GM12878 (cell line): ENCODE measurements around the gene HSF2BP. TPM values are rescaled to one million over a fixed set of nuclear protein-coding genes. Genes with fewer than 3 reads are reported as not detected.
"Not testable (repeated sequence)": the region's sequence is repeated elsewhere in the genome, so short reads cannot be mapped to it uniquely, and the experiment has no call there.

Experiments
- ATAC-seq: fragments of 200-7000 bp; cut with Tn5 transposase; 3 replicates; pipeline ENCODE4 v1.9.1; 2020; ENCODE audit warnings: mild to moderate bottlenecking, moderate library complexity
- BruUV-seq: library from RNA; stranded (reverse); fragments of 400-500 nt; replicated peaks from 2 replicates; lab custom pipeline; 2021; lab: Mats Ljungman, UMichigan
- CTCF ChIA-PET: fragments of 300-600 bp; sonication (Branson Sonifier 250); formaldehyde crosslinking; extraction: SDS; loops from one replicate; lab custom pipeline; 2021; ENCODE audit warnings: inconsistent platforms; lab: Yijun Ruan, JAX
- POLR2A ChIA-PET: fragments of 350-600 bp; formaldehyde crosslinking; extraction: SDS; loops from one replicate; lab custom pipeline; 2021; ENCODE audit warnings: inconsistent platforms; lab: Charles Lee
- RAD21 ChIA-PET: fragments of 300-600 bp; sonication (Branson Sonifier 250); formaldehyde crosslinking; loops from one replicate; lab custom pipeline; 2023; ENCODE audit warnings: antibody characterized with exemption; ENCODE audit not compliant: unreplicated experiment; lab: Charles Lee
- SMC1A ChIA-PET: fragments of 300-600 bp; sonication (Branson Sonifier 250); formaldehyde crosslinking; loops from one replicate; lab custom pipeline; 2023; ENCODE audit not compliant: unreplicated experiment, uncharacterized antibody; lab: Charles Lee
- DNase-seq: peaks from one replicate; pipeline ENCODE4 v3.0.0-alpha.2; 2011; ENCODE audit warnings: low read depth, low spot score
- FAIRE-seq: peaks from 3 replicates; lab custom pipeline; 2011; peaks lifted over from hg19 to GRCh38; lab: Jason Lieb, UNC
- H2AFZ ChIP-seq: 2 replicates; pipeline ENCODE4 v1.6.0; 2011; ENCODE audit warnings: low read depth, low read length, control low read depth; ENCODE audit not compliant: control insufficient read depth
- H3K27ac ChIP-seq: 2 replicates; pipeline ENCODE4 v1.5.1; 2011; ENCODE audit warnings: control low read depth; ENCODE audit not compliant: control insufficient read depth, insufficient read depth
- H3K27me3 ChIP-seq, 2 experiments: replicated peaks in 1 of 2; 2 replicates each; pipeline versions ENCODE4 v1.6.0 to v1.6.1; 2011; ENCODE audit warnings: low read length in 1 of 2; ENCODE audit not compliant: control insufficient read depth in 2 of 2, insufficient read depth in 2 of 2
- H3K36me3 ChIP-seq, 2 experiments: 2 replicates each; pipeline ENCODE4 v1.5.1; 2011; ENCODE audit warnings: low read length in 1 of 2; ENCODE audit not compliant: control insufficient read depth in 2 of 2, insufficient read depth in 2 of 2
- H3K4me1 ChIP-seq: 2 replicates; pipeline ENCODE4 v1.6.1; 2011; ENCODE audit warnings: mild to moderate bottlenecking, low read length, moderate library complexity, mixed read lengths; ENCODE audit not compliant: control insufficient read depth, insufficient read depth
- H3K4me2 ChIP-seq: 2 replicates; pipeline ENCODE4 v1.6.0; 2011; ENCODE audit warnings: control low read depth; ENCODE audit not compliant: control insufficient read depth, insufficient read depth
- H3K4me3 ChIP-seq: fragments of 200-600 bp; sonication (generic); 2 replicates; pipeline ENCODE4 v1.5.1; 2016
- H3K79me2 ChIP-seq: 2 replicates; pipeline ENCODE4 v1.6.0; 2011; ENCODE audit warnings: low read length; ENCODE audit not compliant: control insufficient read depth, insufficient read depth
- H3K9ac ChIP-seq: 2 replicates; pipeline ENCODE4 v1.8.0; 2011; ENCODE audit warnings: low read length, control low read depth, mixed read lengths; ENCODE audit not compliant: control insufficient read depth, insufficient read depth
- H3K9me3 ChIP-seq: replicated peaks from 3 replicates; pipeline ENCODE4 v1.5.1; 2011; ENCODE audit warnings: mild to moderate bottlenecking, low read length; ENCODE audit not compliant: control insufficient read depth, insufficient read depth
- H4K20me1 ChIP-seq: 2 replicates; pipeline ENCODE4 v1.6.0; 2011; ENCODE audit not compliant: control insufficient read depth, insufficient read depth
- BRCA1 ChIP-seq: IDR thresholded peaks from 2 replicates; pipeline ENCODE4 v1.6.1; 2011; ENCODE audit warnings: low read depth, low read length, improper control_type of control experiment
- CBX3 ChIP-seq: fragments of 200-600 bp; sonication (generic); IDR thresholded peaks from 2 replicates; pipeline ENCODE4 v1.6.1; 2016; ENCODE audit warnings: low read depth, borderline replicate concordance
- CREB1 ChIP-seq: IDR thresholded peaks from 2 replicates; pipeline ENCODE4 v1.6.1; 2012; ENCODE audit warnings: low read depth, mild to moderate bottlenecking, inconsistent platforms
- EGR1 ChIP-seq, 2 experiments: IDR thresholded peaks; 1 replicate in 1 of 2; 2 replicates in 1 of 2; pipeline ENCODE4 v1.6.1; 2011 to 2012; ENCODE audit warnings: low read depth in 2 of 2, low read length in 2 of 2, borderline replicate concordance in 1 of 2, mild to moderate bottlenecking in 1 of 2, moderate library complexity in 1 of 2
- HDGF ChIP-seq: fragments of 450-650 bp; IDR thresholded peaks from 2 replicates; pipeline ENCODE4 v1.6.1; 2016; ENCODE audit warnings: antibody characterized with exemption
- KLF5 ChIP-seq: fragments of 450-650 bp; IDR thresholded peaks from 2 replicates; pipeline ENCODE4 v1.6.1; 2014; ENCODE audit warnings: mild to moderate bottlenecking; ENCODE audit not compliant: partially characterized antibody
- POLR2AphosphoS2 ChIP-seq: IDR thresholded peaks from 2 replicates; pipeline ENCODE4 v1.6.1; 2011; ENCODE audit warnings: low read depth, mild to moderate bottlenecking, low read length, improper control_type of control experiment, moderate library complexity
- STAT1 ChIP-seq: fragments of 450-650 bp; conservative IDR thresholded peaks from 2 replicates; pipeline ENCODE4 v1.6.1; 2014; ENCODE audit warnings: antibody characterized with exemption, mild to moderate bottlenecking
- WGBS: methylation state at CpG from one replicate; pipeline ENCODE4 v1.1.6; 2016; ENCODE audit warnings: low lambda C conversion rate; ENCODE audit not compliant: insufficient replicate concordance, insufficient coverage; ENCODE audit errors: missing lambda C conversion rate; 5-methylcytosine and 5-hydroxymethylcytosine counted together
- in situ Hi-C: fragments of 300-500 bp; cut with MboI; formaldehyde crosslinking; loops from 9 replicates; pipeline ENCODE4 v1.14.3; 2018; ENCODE audit warnings: mixed read lengths
- intact Hi-C: fragments of 100-400 bp; cut with micrococcal nuclease; formaldehyde crosslinking; loops from one replicate; pipeline ENCODE4 v1.14.2; 2022; ENCODE audit not compliant: unreplicated experiment
- polyA plus RNA-seq, 11 experiments: library from polyadenylated mRNA; depleted of rRNA in 4 of 11; unstranded in 6 of 11; stranded (reverse) in 5 of 11; fragments of >200 nt; fragmentation: Nextera tagmentation in 4 of 11; fragmentation: Illumina TruSeq in 1 of 11; extraction: Ambion mirVana in 4 of 11; extraction: Trizol in 1 of 11; gene quantifications; 1 replicate in 1 of 11; 2 replicates in 10 of 11; pipeline versions ENCODE4 v1.2.1 to v1.2.3, GENCODE V29; 2011 to 2016; ENCODE audit warnings: inconsistent platforms in 2 of 11, missing spikeins in 2 of 11, low read depth in 1 of 11
- total RNA-seq, 4 experiments: library from RNA; depleted of rRNA in 3 of 4; stranded (reverse); fragments of >200 nt in 3 of 4; fragmentation: Illumina TruSeq in 1 of 4; extraction: Trizol in 1 of 4; gene quantifications; 2 replicates each; pipeline versions ENCODE4 v1.2.1 to v1.2.3, GENCODE V29; 2013 to 2021
- TF ChIP-seq, protein P1 (sequence below): fragments of 450-650 bp; IDR thresholded peaks from 2 replicates; pipeline ENCODE4 v1.6.1; 2017; ENCODE audit warnings: low read depth, mild to moderate bottlenecking, moderate library complexity
- TF ChIP-seq, protein P2 (sequence below): IDR thresholded peaks from 2 replicates; pipeline ENCODE4 v1.6.1; 2011; ENCODE audit warnings: mild to moderate bottlenecking, low read depth, low read length, moderate library complexity; ENCODE audit not compliant: insufficient replicate concordance
- TF ChIP-seq, protein P3 (sequence below): fragments of 150-350 bp; IDR thresholded peaks from 2 replicates; pipeline ENCODE4 v1.6.1; 2014; ENCODE audit warnings: mild to moderate bottlenecking, low read depth, low read length

The HSF2BP gene
- total and polyA plus RNA-seq, 10 of the 15 experiments (the other 5 are each of a cell fraction or from before 2014, with no cell fraction given): 0.07 to 0.81 (median 0.35) TPM

DNA sequence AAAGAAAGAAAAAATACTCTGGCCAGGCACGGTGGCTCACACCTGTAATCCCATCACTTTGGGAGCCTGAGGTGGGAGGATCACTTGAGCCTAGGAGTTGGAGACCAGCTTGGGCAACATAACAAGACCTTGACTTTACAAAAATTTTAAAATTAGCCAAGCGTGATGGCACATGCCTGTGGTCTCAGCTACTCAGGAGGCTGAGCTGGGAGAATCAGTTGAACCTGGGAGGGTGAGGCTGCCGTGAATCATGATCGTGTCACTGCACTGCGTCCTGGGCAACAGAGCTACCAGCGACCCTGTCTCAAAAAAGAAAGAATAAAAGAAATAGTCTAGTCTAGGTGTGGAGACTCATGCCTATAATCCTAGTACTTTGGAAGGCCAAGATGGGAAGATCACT, 22.4 kb upstream of the HSF2BP start (continued):
- TF ChIP-seq, protein P1, sequence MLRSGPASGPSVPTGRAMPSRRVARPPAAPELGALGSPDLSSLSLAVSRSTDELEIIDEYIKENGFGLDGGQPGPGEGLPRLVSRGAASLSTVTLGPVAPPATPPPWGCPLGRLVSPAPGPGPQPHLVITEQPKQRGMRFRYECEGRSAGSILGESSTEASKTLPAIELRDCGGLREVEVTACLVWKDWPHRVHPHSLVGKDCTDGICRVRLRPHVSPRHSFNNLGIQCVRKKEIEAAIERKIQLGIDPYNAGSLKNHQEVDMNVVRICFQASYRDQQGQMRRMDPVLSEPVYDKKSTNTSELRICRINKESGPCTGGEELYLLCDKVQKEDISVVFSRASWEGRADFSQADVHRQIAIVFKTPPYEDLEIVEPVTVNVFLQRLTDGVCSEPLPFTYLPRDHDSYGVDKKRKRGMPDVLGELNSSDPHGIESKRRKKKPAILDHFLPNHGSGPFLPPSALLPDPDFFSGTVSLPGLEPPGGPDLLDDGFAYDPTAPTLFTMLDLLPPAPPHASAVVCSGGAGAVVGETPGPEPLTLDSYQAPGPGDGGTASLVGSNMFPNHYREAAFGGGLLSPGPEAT: no peak
- TF ChIP-seq EGR1 (IDR thresholded peaks at IDR 0.05; ENCODE audit: borderline replicate concordance in 1 of 2, low read depth in 2 of 2, low read length in 2 of 2) (no peak), CBX3 (no peak), KLF5 (no peak), STAT1 (no peak), CREB1 (no peak), POLR2AphosphoS2 (no peak), HDGF (no peak), BRCA1 (no peak)
- TF ChIP-seq, protein P2, sequence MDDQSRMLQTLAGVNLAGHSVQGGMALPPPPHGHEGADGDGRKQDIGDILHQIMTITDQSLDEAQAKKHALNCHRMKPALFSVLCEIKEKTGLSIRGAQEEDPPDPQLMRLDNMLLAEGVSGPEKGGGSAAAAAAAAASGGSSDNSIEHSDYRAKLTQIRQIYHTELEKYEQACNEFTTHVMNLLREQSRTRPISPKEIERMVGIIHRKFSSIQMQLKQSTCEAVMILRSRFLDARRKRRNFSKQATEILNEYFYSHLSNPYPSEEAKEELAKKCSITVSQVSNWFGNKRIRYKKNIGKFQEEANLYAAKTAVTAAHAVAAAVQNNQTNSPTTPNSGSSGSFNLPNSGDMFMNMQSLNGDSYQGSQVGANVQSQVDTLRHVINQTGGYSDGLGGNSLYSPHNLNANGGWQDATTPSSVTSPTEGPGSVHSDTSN: no peak
- TF ChIP-seq, protein P3, sequence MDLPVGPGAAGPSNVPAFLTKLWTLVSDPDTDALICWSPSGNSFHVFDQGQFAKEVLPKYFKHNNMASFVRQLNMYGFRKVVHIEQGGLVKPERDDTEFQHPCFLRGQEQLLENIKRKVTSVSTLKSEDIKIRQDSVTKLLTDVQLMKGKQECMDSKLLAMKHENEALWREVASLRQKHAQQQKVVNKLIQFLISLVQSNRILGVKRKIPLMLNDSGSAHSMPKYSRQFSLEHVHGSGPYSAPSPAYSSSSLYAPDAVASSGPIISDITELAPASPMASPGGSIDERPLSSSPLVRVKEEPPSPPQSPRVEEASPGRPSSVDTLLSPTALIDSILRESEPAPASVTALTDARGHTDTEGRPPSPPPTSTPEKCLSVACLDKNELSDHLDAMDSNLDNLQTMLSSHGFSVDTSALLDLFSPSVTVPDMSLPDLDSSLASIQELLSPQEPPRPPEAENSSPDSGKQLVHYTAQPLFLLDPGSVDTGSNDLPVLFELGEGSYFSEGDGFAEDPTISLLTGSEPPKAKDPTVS: no peak

DNA sequence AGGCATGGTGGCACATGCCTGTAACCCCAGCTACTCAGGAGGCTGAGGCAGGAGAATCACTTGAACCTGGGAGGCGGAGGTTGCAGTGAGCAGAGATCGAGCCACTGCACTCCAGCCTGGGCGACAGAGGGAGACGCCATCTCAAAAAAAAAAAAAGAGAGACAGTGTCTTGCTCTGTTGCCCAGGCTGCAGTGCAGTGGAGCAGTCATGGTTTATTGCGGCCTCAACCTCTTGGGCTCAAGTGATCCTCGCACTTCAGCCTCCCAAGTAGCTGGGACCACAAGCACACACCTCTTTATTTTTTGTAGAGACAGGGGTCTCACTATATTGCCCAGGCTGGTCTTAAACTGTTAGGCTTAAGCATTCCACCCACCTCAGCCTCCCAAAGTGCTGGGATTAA, 21.1 kb upstream of the HSF2BP start:
- BruUV-seq, H3K9me3 ChIP-seq, H3K27ac ChIP-seq, H3K4me3 ChIP-seq, FAIRE-seq, H3K79me2 ChIP-seq, DNase-seq, ATAC-seq, SMC1A ChIA-PET, CTCF ChIA-PET, RAD21 ChIA-PET, H3K9ac ChIP-seq, H4K20me1 ChIP-seq, H2AFZ ChIP-seq, H3K4me1 ChIP-seq, H3K4me2 ChIP-seq, H3K27me3 ChIP-seq, intact Hi-C loops: not testable (repeated sequence)
- in situ Hi-C loops: loop anchor here (25.0 kb wide), 1 partner anchor 1468 kb away; the partner anchor contains the start of gene ABCG1
- POLR2A ChIA-PET: interaction anchor here (0.7 kb wide), 1 partner anchor 1022 kb away, joined by 4 read pairs; no protein-coding TSS in a partner anchor
- 88% methylated on average over 3 of the region's 6 CpGs for WGBS
- peaks cover 28 to 40% of the 10 kb centered on the region in 2 experiments for H3K36me3 ChIP-seq
